ENCODE results near the gene SYCP1.

DNA sequence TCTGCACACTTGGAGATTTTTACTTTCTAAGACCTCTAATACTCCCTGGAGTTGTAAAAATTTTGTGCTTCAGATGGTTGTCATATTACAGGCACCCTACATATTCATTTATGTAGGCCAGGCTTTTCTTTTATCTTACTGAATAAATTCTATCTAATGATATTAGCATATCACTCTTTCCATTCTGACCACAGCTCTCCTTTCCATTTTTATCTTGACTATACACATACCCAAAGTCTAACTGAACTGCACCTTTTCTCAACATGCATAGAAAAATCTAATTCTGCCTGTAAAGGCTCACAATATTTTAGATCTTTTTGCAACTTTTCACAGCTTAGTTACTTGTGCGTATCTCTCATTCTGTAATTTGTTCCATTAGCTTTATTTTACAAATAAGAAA lies 122.2 kb downstream of the SYCP1 start:
- TF ChIP-seq, protein P1, sequence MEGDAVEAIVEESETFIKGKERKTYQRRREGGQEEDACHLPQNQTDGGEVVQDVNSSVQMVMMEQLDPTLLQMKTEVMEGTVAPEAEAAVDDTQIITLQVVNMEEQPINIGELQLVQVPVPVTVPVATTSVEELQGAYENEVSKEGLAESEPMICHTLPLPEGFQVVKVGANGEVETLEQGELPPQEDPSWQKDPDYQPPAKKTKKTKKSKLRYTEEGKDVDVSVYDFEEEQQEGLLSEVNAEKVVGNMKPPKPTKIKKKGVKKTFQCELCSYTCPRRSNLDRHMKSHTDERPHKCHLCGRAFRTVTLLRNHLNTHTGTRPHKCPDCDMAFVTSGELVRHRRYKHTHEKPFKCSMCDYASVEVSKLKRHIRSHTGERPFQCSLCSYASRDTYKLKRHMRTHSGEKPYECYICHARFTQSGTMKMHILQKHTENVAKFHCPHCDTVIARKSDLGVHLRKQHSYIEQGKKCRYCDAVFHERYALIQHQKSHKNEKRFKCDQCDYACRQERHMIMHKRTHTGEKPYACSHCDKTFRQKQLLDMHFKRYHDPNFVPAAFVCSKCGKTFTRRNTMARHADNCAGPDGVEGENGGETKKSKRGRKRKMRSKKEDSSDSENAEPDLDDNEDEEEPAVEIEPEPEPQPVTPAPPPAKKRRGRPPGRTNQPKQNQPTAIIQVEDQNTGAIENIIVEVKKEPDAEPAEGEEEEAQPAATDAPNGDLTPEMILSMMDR (IDR thresholded peaks at IDR 0.05), result no peak
- no peak for TF ChIP-seq POLR2A (IDR thresholded peaks at IDR 0.05)
